Measurements from ENCODE around the gene SMARCC2.
"Not testable (repeated sequence)": the region's sequence is repeated elsewhere in the genome, so short reads cannot be mapped to it uniquely, and the experiment has no call there.

SMARCC2 gene

GRCh38 chr12:56208006-56208405 is 18.7 kb upstream of the SMARCC2 start:
- DNase-seq (ENCODE audit: low spot score) = no peak

- DNase-seq (ENCODE audit: low spot score) = no peak
Measured at GRCh38 chr12:56206452-56207166, 17.3 kb upstream of the SMARCC2 start.

GRCh38 chr12:56205445-56205844 is 16.2 kb upstream of the SMARCC2 start:
- DNase-seq (ENCODE audit: low spot score) = no peak

DNA sequence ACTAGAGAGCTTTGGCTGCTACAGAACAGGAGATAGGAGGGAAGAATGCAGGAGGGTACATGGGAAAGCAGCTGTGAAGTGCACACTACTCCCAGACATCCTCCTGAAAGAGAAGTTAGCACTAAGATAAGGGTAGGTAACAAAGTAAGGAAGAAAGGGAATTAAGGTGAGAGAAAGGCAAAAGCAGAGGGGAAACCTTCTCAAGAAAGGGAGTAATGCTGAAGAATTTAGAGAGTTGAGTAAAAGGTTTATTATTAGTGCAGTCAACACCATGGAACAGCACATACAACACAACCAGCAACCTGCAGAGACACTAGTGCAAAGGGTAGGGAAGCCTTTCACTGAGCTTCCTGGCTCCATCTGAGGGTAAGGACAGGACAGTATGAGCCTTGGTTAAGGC is 15.0 kb upstream of the SMARCC2 start:
- no peak for DNase-seq (ENCODE audit: low spot score)

GRCh38 chr12:56202838-56203237 is 13.6 kb upstream of the SMARCC2 start:
- no peak for DNase-seq (ENCODE audit: low spot score)

DNA sequence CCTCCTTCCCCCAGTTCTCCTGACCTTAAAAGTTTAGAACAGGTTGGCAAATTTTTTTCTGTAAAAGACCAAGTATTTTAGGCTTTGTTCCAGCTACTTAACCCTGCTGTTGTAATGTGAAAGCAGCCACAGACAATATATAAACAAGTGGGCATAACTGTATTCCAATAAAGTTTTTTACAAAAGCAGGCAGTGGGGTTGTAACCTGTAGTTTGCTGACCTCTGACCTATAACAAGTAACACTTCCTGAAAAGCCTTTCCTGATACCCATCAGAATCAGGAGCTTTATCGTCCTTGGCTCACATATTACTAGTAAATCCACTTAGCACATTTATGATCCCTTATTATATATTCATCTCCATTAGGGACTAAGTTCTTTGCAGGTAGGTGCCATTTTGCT is 13.1 kb upstream of the SMARCC2 start:
- no peak for DNase-seq (ENCODE audit: low spot score)

DNA sequence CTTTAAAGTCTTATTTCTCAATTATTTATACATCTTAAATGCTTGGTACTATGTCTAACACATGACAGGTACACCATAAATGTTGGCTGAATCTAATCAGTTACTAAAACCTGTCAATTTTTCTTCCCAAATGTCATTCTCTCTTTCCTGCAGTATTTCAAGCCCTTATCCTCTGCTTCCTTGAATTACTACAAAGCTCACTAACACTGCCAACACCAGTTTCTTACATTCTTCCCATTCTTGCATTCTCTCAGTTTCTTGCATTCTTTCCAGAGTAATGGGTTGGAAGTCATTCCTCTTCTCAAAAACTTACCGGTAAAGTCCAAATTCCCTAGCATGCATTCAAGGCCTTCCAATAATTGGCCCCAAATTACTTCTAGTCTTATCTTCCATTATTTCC is 9.6 kb upstream of the SMARCC2 start:
- DNase-seq (ENCODE audit: low spot score) = no peak

DNA sequence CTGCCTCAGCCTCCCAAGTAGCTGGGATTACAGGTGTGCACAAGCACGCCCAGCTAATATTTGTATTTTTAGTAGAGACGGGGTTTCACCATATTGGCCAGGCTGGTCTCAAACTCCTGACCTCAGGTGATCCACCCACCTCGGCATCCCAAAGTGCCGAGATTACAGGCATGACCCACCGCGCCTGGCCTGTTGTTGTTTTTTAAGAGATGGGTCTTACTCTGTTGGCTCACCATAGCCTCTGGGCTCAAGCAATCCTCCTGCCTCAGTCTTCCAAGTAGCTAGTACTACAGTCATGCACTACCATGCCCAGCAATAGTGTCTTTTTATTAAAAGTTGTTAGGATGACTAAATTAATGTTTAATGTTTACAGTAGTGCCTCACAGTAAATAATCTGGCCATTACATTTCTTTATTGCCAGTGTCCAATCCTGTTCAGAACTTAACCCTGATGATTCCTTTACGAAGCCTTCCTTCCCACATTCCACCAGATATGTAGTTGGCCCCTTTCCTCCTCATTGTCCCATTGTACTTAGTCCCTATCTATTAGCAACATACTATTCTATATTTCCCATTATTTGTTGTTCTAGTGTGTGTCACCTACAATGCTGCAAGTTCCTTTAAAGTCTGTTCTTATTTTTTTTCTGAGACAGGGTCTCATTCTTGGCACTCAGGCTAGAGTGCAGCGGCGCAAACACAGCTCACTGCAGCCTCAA is 8.8 kb upstream of the SMARCC2 start:
- no peak for DNase-seq (ENCODE audit: low spot score)

DNA sequence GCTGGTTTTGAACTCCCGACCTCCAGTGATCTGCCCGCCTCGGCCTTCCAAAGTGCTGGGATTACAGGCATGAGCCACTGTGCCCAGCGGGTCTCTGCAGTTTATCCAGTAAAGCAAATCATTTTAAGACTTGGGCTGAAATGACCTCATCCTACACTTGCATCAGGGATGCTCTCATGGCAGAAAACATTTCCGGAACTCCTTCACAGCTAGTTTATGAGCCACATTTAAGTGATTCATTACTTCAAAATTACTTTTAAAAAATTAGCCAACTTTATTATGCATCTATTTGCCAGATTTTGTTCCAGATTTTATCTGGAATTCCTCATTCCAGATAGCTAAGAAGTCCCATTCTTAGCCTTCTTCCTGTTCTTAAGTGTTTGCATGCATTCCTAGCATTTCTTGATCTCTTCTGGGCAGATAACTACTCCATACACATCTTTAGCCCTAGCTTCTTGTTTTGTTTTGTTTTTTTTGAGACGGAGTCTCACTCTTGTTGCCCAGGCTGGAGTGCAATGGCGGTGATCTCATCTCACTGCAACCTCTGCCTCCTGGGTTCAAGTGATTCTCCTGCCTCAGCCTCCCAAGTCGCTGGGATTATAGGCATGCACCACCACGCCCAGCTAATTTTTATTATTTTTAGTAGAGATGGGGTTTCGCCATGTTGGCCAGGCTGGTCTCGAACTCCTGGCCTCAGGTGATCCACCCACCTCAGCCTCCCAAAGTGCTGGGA is 7.7 kb upstream of the SMARCC2 start:
- not testable (repeated sequence) for DNase-seq (ENCODE audit: low spot score)

DNA sequence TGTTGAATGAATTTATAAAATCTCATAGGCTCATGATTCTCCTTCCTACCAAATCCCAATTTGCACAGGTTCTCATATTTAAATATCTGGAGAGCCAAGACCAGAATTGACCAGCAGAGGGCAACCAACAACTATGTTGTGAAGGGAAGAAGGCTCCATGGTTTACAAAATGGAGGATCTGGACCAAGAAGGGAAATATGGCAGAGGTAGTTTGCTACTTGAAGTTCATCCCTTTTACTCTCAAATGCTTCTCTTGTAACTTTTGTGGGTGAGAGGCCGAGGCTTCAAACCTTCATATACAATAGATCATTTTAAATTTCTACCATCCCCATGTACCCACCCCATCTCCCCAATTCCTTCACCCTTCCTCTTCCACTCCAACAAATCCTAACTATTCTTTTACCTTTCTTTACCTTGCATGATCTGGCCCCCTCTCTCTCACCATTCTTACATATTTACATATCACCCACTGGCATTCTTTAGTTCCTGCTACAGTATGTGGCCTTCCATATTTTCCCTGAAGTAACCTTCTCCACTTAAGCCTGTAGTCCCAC is 3.8 kb upstream of the SMARCC2 start:
- DNase-seq (ENCODE audit: low spot score) = peak; percentile 81

- no peak for DNase-seq (ENCODE audit: low spot score)
Measured at GRCh38 chr12:56192582-56192981, 3.3 kb upstream of the SMARCC2 start.

DNA sequence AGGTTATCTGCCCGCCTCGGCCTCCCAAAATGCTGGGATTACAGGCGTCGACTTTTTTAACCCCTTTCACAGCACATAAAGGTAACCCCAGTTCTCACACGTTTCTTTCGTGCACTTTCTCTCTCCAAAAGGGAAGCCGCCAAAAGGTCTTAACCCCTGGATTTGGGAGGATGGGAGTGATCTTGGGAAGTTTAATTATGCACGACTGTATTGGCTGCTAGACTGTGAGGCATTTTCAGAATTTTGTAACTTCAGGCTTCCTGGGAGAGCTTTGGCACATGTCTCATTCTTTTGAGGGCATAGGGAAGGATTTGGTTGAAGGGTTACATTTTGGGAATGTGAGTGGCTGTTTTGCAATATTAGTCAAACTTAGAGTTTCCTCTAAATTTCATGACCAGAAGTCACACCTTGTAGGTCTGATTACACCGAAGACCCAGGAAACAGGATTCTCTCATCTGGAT is 1.4 kb upstream of the SMARCC2 start:
- no peak for DNase-seq (ENCODE audit: low spot score)

DNA sequence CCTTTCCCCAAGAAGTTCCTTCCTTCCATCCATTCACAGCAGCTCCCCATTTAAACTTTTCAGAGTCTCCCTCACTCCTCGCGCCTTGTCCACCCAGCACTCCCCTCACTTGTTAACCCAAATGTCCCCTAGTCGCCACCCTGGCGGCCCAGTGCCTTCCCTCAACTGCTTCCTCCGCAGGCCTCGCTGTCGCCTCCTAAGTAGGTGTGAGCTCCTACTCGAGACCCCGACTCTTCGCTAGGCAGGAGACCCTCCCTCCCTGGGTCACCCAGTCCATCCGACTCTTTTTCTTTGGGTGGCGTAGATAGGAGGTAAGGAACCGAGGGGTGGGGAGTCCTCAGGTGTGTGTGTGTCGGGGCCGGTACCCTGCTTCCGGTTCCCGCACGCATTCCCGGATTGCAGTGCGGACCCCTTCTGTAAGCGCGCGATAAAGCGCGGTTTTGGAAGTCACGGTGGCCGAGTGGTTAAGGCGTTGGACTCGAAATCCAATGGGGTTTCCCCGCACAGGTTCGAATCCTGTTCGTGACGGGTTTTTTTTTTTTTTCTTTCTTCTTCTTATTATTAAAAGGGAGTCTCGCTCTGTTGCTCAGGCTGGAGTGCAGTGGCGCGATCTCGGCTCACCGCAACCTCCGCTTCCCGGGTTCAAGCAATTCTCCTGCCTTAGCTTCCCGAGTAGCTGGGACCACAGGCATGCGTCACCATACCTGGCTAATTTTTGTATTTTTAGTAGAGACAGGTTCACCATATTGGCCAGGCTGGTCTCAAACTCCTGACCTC is 823 bp upstream of the SMARCC2 start:
- DNase-seq (ENCODE audit: low spot score) = peak; percentile 71

- DNase-seq (ENCODE audit: low spot score) = no peak
Measured at GRCh38 chr12:56188778-56189098, 545 bp downstream of the SMARCC2 start.

DNA sequence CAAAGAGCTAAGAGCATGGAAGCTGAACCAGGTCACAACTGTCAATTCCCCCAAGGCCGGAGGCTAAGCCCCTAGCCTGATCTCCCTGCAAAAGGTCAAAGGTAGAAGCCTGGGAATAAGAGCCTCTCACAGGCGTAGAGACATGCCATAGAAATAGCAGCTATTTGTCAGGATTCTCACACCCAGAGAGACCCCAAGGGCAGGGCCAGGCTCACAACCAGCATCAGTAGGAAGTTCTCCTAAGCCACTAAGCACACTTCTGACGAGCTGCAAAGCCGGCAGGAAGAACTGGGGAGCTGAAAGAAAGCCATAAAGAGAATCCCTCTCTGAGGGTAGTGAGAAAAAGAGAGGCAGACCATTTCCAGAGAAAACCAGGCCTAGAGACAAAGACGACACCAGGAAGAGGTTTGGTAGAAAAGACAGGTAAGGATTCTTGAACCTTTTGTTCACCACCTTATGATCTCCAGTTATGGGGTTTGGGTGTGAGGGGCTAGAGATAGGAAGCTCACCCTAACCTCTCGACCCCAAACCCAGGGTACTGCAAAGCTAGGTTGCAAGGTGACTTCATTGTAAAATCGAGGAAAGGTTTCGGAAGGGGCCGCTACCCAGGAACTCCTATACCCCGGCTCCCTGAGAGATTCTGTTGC is 1.0 kb downstream of the SMARCC2 start:
- no peak for DNase-seq (ENCODE audit: low spot score)

DNA sequence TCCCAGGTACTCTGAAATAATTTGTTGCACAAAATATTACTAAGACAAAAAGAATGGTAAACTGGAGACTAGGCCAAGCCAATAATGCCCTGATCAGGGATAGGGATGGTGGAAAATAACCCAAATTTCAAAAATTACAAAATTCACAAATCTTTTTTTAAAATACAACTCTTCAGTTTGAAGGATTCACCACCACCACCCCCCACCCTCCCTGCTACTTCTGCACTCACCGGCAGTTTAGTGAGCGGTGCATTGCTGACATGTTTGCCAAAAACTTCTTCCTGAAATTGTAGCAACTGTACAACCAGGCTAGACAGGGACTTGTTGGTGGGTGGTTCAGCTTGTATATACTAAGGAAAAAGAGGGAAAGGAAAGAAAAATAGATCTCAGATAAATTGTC is 2.3 kb downstream of the SMARCC2 start:
- DNase-seq (ENCODE audit: low spot score) = no peak

- DNase-seq (ENCODE audit: low spot score) = no peak
Measured at GRCh38 chr12:56178347-56178746, 10.9 kb downstream of the SMARCC2 start.

DNA sequence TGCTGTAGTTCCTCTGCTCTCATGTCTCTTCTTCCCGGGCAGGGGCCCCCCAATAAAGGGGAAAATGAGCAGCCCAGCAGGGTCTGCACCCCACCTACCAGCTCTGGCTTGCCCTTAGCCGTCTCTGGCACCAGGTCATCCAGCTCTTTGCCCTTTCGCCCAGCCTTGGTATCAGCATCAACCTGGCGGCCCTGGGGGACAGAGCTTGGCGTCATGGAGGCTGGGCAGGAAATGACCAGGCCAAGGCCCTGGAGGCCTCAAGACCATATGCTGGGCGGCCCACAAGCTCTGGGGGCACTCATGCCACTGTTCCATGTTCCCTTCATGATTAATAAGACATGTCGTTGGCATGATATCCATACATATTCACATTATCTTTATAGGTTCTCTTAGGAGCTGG is 16.4 kb downstream of the SMARCC2 start:
- no peak for DNase-seq (ENCODE audit: low spot score)

GRCh38 chr12:56169229-56169759 is 20.0 kb downstream of the SMARCC2 start:
- DNase-seq (ENCODE audit: low spot score) = no peak

DNA sequence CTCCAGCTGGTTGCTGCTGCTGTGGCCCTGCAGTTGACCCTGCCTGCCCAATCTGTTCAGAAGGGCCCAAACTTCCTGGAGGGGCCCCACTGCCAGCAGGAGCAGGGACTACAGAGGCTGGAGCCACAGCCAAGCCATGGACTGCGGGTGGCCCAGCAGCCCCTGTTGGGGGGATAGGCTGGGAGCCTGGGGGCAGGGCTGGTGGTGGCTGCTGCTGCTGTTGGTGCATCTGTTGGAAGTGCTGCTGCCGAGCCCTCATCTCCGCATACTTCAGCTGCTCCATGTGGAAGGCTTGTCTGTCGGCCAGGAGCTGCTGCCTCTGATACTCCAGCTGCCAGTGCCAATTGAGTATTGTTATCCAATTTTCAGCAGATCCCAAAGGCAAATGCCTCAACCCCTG is 23.9 kb downstream of the SMARCC2 start:
- no peak for DNase-seq (ENCODE audit: low spot score)

GRCh38 chr12:56164345-56164729 is 24.9 kb downstream of the SMARCC2 start:
- no peak for DNase-seq (ENCODE audit: low spot score)
